Natural killer cell treated with Interleukin-12 subunit alpha and Interleukin-12 subunit beta and Interleukin-15 and Interleukin-18, amount 100 ng/mL, for 72 hours (primary cell): ENCODE measurements around the gene TMED8. TPM values are rescaled to one million over a fixed set of nuclear protein-coding genes. Genes with fewer than 3 reads are reported as not detected.
"Not testable (repeated sequence)": the region's sequence is repeated elsewhere in the genome, so short reads cannot be mapped to it uniquely, and the experiment has no call there.

Experiments
- ATAC-seq, 2 donors: fragments of 150-1000 bp; cut with Tn5 transposase in 1 of 2; sonication (Bioruptor Pico), chemical (Tn5 transposase) in 1 of 2; 2 replicates each; pipeline ENCODE4 v1.10.0; 2021
- DNase-seq: peaks from one replicate; pipeline ENCODE4 v3.0.0; 2022; ENCODE audit warnings: low spot score
- H3K27ac Mint-ChIP-seq, 2 donors: 1 replicate in 1 of 2; 2 replicates in 1 of 2; pipeline ENCODE4 v1.8.0; 2022; ENCODE audit warnings: mixed read lengths in 2 of 2, mild to moderate bottlenecking in 1 of 2, moderate library complexity in 1 of 2
- H3K27me3 Mint-ChIP-seq, 2 donors: 1 replicate in 1 of 2; 2 replicates in 1 of 2; pipeline ENCODE4 v1.8.0; 2022; ENCODE audit warnings: mixed read lengths in 2 of 2
- H3K36me3 Mint-ChIP-seq: one replicate; pipeline ENCODE4 v1.8.0; 2022; ENCODE audit warnings: mixed read lengths
- H3K4me1 Mint-ChIP-seq, 2 donors: 1 replicate in 1 of 2; 2 replicates in 1 of 2; pipeline ENCODE4 v1.8.0; 2022; ENCODE audit warnings: low read depth in 2 of 2, mixed read lengths in 2 of 2, mild to moderate bottlenecking in 1 of 2
- H3K4me3 Mint-ChIP-seq: one replicate; pipeline ENCODE4 v1.8.0; 2022; ENCODE audit warnings: mixed read lengths
- H3K9me3 Mint-ChIP-seq: 2 replicates; pipeline ENCODE4 v1.8.0; 2022; ENCODE audit warnings: mixed read lengths
- total RNA-seq, 2 donors: library from RNA; stranded (reverse); gene quantifications; one replicate each; pipeline ENCODE4 v1.2.3, GENCODE V29; 2022

TMED8 gene
- total RNA-seq, result 10 to 100 TPM; 23.3 to 25.0 TPM

GRCh38 chr14:77376771-77377501, at the start of gene TMED8, which contains the start of gene SAMD15:
TSS of gene TMED8 (minus strand) at chr14:77377094. CDS start at chr14:77377053, 41 bp downstream.
TSS of gene SAMD15 (plus strand) at chr14:77377379. CDS start at chr14:77377419, 40 bp downstream.
- Mint-ChIP-seq H3K27me3 (peaks cover 6 to 12% of the 10 kb centered on the region in 2 donors), H3K4me1 (peaks cover 26 to 31% of the 10 kb centered on the region in 2 donors), H3K9me3 (no peaks in the 10 kb centered on the region), H3K4me3 (peak within 1 kb of the TSS; percentile 95), H3K27ac (peak within 1 kb of the TSS in 1 of 2 donors; percentile 90), H3K36me3 (no peaks in the 10 kb centered on the region)
- peak; percentile 97 for ATAC-seq
- peak; percentile 88 for DNase-seq

GRCh38 chr14:77426396-77426795, 49.5 kb upstream of the TMED8 start:
- Mint-ChIP-seq H3K36me3 (peaks cover 66% of the 10 kb centered on the region), H3K27ac (no peak overlapping the region), H3K9me3 (no peaks in the 10 kb centered on the region), H3K27me3 (no peaks in the 10 kb centered on the region), H3K4me1 (no peaks in the 10 kb centered on the region), H3K4me3 (no peak overlapping the region)
- DNase-seq, result no peak
- ATAC-seq, result no peak

DNA sequence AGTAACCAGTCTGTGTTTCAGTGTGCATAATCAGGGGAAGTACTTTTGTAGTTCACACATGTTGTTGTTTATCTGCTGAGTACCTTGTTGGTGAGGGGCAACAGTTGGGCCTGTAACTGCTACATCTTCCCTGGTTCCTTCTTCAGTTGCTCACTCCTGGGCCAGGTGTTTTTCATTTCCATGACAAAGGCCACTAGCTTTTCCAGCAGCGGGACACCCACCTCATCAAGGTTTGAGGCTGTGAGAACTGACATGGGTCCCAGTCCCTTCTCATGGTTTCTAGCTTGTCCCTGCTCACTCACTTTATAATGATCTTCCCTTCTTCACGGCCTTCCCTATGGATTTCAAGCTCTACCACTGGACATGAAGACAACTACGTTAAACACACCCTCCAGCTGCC, 48.0 kb upstream of the TMED8 start:
- Mint-ChIP-seq H3K9me3 (peaks cover 3% of the 10 kb centered on the region), H3K4me1 (no peaks in the 10 kb centered on the region), H3K4me3 (no peak overlapping the region), H3K36me3 (peaks cover 66% of the 10 kb centered on the region), H3K27me3 (no peaks in the 10 kb centered on the region), H3K27ac (no peak overlapping the region)
- no peak for DNase-seq
- ATAC-seq, result no peak

DNA sequence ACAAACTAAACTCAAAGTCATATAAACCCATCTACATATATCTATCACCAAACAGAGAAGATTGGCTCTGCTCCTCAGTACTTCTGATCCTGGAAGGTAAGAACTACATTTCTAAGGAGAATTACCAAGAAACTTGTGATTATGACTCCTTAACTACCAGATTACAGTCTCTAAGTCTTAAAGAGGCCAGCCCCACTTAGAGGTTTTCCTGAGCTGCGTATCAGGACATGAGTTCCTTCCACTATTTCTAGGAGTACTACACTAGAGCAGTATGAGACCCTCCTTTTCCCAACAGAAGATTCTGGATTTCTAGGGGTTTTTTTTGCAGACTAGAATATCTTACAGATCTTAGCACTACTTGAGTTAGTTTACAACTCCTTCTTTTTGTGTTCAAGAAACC, 46.5 kb upstream of the TMED8 start, which contains the start of gene NOXRED1:
Gene NOXRED1, minus strand, starts transcription at position 101 of the 400 bp plus-strand sequence. CDS start 634 bp downstream, outside the sequence.
- no peaks in the 10 kb centered on the region for H3K27me3 Mint-ChIP-seq
- no peak for ATAC-seq
- H3K36me3 Mint-ChIP-seq, result peaks cover 56% of the 10 kb centered on the region
- H3K27ac Mint-ChIP-seq, result no peak within 1 kb of the TSS
- peaks cover 6% of the 10 kb centered on the region for H3K9me3 Mint-ChIP-seq
- H3K4me3 Mint-ChIP-seq, result no peak within 1 kb of the TSS
- no peak for DNase-seq
- no peaks in the 10 kb centered on the region for H3K4me1 Mint-ChIP-seq

- peaks cover 43% of the 10 kb centered on the region for H3K36me3 Mint-ChIP-seq
These were observed 44.3 kb upstream of the TMED8 start for GRCh38 chr14:77421201-77421600.

DNA sequence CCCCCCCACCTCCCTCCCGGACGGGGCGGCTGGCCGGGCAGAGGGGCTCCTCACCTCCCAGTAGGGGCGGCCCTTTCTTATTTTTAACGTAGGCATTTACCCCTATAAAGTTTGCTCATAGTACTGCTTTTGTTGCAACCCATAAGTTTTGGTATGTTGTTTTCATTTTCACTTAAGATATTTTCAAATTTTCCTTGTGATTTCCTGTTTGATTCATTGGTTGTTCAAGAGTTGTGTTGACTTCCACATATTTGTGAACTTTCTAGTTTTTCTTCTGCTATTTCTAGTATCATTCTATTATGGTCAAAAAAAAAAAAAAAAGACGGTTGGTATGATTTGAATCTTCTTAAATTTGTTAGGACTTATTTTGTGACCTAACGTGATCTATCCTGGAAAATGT, 39.9 kb upstream of the TMED8 start:
- no peak overlapping the region for H3K27ac Mint-ChIP-seq
- no peak for DNase-seq
- H3K36me3 Mint-ChIP-seq, result peaks cover 21% of the 10 kb centered on the region
- no peaks in the 10 kb centered on the region for H3K4me1 Mint-ChIP-seq
- H3K9me3 Mint-ChIP-seq, result peaks cover 11% of the 10 kb centered on the region
- no peaks in the 10 kb centered on the region for H3K27me3 Mint-ChIP-seq
- no peak for ATAC-seq
- H3K4me3 Mint-ChIP-seq, result no peak overlapping the region

More at GRCh38 chr14:77421201-77421600, 44.3 kb upstream of the TMED8 start:
- no peak for ATAC-seq
- peaks cover 11% of the 10 kb centered on the region for H3K9me3 Mint-ChIP-seq
- H3K27ac Mint-ChIP-seq, result no peak overlapping the region
- no peak overlapping the region for H3K4me3 Mint-ChIP-seq
- H3K4me1 Mint-ChIP-seq, result no peaks in the 10 kb centered on the region
- H3K27me3 Mint-ChIP-seq, result no peaks in the 10 kb centered on the region
- DNase-seq, result no peak

DNA sequence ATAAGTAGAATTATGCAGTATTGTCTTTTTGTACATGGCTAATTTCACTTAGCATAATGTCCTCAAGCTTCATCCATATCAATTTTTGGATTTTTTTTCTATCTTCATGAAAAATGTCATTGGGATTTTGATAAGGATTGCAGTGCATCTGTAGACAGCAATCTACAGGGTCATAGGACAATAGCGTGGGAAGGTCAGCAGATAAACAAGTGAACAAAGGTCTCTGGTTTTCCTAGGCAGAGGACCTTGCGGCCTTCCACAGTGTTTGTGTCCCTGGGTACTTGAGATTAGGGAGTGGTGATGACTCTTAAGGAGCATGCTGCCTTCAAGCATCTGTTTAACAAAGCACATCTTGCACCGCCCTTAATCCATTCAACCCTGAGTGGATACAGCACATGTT, 39.2 kb upstream of the TMED8 start:
- not testable (repeated sequence) for DNase-seq, H3K4me1 Mint-ChIP-seq, H3K27ac Mint-ChIP-seq, ATAC-seq, H3K27me3 Mint-ChIP-seq, H3K4me3 Mint-ChIP-seq
- Mint-ChIP-seq H3K36me3 (peaks cover 13% of the 10 kb centered on the region), H3K9me3 (peaks cover 11% of the 10 kb centered on the region)

- not testable (repeated sequence) for ATAC-seq, H3K27me3 Mint-ChIP-seq, H3K27ac Mint-ChIP-seq, H3K4me3 Mint-ChIP-seq, DNase-seq, H3K4me1 Mint-ChIP-seq
- Mint-ChIP-seq H3K36me3 (peaks cover 13% of the 10 kb centered on the region), H3K9me3 (peaks cover 11% of the 10 kb centered on the region)
These were observed 38.6 kb upstream of the TMED8 start for GRCh38 chr14:77415403-77416030.

DNA sequence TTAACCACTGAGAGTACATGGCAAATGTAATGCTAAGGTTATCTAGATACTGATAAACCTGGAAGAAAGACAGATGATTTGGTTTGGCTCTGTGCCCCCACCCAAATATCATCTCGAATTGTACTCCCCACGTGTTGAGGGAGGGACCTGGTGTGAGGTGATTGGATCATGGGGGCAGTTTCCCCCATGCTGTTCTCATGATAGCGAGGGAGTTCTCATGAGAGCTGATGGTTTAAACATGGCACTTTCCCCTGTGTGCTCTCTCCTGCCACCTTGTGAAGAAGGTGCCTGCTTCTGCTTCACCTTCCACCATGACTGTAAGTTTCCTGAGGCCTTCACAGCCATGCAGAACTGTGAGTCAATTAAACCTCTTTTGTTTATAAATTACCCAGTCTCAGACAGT, 32.2 kb upstream of the TMED8 start:
- no peaks in the 10 kb centered on the region for H3K36me3 Mint-ChIP-seq
- no peak for ATAC-seq

DNA sequence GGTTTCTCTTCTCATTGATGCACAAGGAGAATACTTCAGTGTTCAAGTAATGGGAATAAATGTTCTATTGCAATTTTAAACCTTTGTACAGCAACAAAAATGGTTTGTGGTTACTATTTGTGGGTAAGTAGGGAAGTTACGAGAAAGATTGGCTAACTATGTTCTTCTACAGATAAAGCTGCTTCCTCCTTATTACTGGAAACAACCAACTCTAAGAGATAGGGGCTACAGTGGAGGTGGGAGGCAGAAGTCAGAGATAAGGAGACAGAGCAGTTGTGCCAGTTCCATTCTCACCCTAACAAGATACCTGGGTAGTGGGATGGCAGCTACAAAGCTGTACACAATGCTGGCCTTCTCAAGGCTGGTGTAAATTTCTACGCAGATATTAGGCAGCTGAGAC, 30.3 kb upstream of the TMED8 start:
- Mint-ChIP-seq H3K36me3 (no peaks in the 10 kb centered on the region), H3K27ac (peak overlapping the region in 1 of 2 donors; percentile 32), H3K27me3 (no peaks in the 10 kb centered on the region), H3K4me1 (peaks cover 14 to 17% of the 10 kb centered on the region in 2 donors), H3K9me3 (no peaks in the 10 kb centered on the region), H3K4me3 (peak overlapping the region; percentile 16)
- no peak for DNase-seq
- peak in 1 of 2 donors; percentile 57 for ATAC-seq

More for the DNA sequence above, 32.2 kb upstream of the TMED8 start:
- no peaks in the 10 kb centered on the region for H3K9me3 Mint-ChIP-seq
- H3K27me3 Mint-ChIP-seq, result no peaks in the 10 kb centered on the region
- peaks cover 14 to 17% of the 10 kb centered on the region in 2 donors for H3K4me1 Mint-ChIP-seq
- H3K27ac Mint-ChIP-seq, result no peak overlapping the region
- no peak overlapping the region for H3K4me3 Mint-ChIP-seq
- DNase-seq, result no peak

- DNase-seq (no peak), ATAC-seq (peak in 1 of 2 donors; percentile 43)
- no peaks in the 10 kb centered on the region for H3K36me3 Mint-ChIP-seq
- peak overlapping the region; percentile 16 for H3K4me3 Mint-ChIP-seq
- peak overlapping the region in 1 of 2 donors; percentile 15 for H3K27ac Mint-ChIP-seq
- H3K4me1 Mint-ChIP-seq, result peaks cover 14 to 17% of the 10 kb centered on the region in 2 donors
- H3K27me3 Mint-ChIP-seq, result no peaks in the 10 kb centered on the region
- no peaks in the 10 kb centered on the region for H3K9me3 Mint-ChIP-seq
These were observed 29.8 kb upstream of the TMED8 start for GRCh38 chr14:77406718-77407117.

GRCh38 chr14:77406086-77406485, 29.2 kb upstream of the TMED8 start:
- DNase-seq (no peak), ATAC-seq (no peak)
- Mint-ChIP-seq H3K9me3 (no peaks in the 10 kb centered on the region), H3K4me1 (peaks cover 14 to 17% of the 10 kb centered on the region in 2 donors), H3K27me3 (no peaks in the 10 kb centered on the region), H3K36me3 (no peaks in the 10 kb centered on the region), H3K27ac (peak overlapping the region in 1 of 2 donors; percentile 15), H3K4me3 (no peak overlapping the region)

- no peak for DNase-seq
- H3K4me1 Mint-ChIP-seq, result peaks cover 14 to 17% of the 10 kb centered on the region in 2 donors
- ATAC-seq, result no peak
- H3K36me3 Mint-ChIP-seq, result no peaks in the 10 kb centered on the region
- no peak overlapping the region for H3K4me3 Mint-ChIP-seq
- peaks cover 8 to 10% of the 10 kb centered on the region in 2 donors for H3K27me3 Mint-ChIP-seq
- H3K9me3 Mint-ChIP-seq, result no peaks in the 10 kb centered on the region
- no peak overlapping the region for H3K27ac Mint-ChIP-seq
These were observed 26.9 kb upstream of the TMED8 start for GRCh38 chr14:77403768-77404167.

DNA sequence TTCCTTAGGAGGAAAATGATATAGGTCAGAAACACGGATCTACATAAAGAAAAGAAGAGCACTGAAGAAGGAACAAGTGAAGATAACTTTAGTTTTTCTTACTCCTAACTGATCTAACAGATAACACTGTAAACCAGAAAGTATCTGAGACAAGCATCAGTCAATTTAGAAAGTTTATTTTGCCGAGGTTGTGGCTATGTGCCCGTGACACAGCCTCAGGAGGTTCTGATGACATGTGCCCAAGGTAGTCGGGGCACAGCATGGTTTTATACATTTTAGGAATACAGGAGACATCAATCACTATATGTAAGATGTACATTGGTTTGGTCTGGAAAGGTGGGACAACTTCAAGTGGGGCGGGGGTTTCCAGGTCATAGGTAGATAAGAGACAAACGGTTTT, 23.3 kb upstream of the TMED8 start:
- H3K9me3 Mint-ChIP-seq, result no peaks in the 10 kb centered on the region
- peaks cover 10% of the 10 kb centered on the region in 2 donors for H3K27me3 Mint-ChIP-seq

More for the DNA sequence above, 23.3 kb upstream of the TMED8 start:
- Mint-ChIP-seq H3K4me1 (no peaks in the 10 kb centered on the region), H3K36me3 (no peaks in the 10 kb centered on the region), H3K4me3 (no peak overlapping the region), H3K27ac (no peak overlapping the region)
- ATAC-seq (no peak), DNase-seq (no peak)
